ENCODE measurements around the gene EMD.
A peak's percentile ranks its signal among the peaks of the same experiment; 100 is the strongest.
"Not testable (repeated sequence)": the region's sequence is repeated elsewhere in the genome, so short reads cannot be mapped to it uniquely, and the experiment has no call there.

The EMD gene

DNA sequence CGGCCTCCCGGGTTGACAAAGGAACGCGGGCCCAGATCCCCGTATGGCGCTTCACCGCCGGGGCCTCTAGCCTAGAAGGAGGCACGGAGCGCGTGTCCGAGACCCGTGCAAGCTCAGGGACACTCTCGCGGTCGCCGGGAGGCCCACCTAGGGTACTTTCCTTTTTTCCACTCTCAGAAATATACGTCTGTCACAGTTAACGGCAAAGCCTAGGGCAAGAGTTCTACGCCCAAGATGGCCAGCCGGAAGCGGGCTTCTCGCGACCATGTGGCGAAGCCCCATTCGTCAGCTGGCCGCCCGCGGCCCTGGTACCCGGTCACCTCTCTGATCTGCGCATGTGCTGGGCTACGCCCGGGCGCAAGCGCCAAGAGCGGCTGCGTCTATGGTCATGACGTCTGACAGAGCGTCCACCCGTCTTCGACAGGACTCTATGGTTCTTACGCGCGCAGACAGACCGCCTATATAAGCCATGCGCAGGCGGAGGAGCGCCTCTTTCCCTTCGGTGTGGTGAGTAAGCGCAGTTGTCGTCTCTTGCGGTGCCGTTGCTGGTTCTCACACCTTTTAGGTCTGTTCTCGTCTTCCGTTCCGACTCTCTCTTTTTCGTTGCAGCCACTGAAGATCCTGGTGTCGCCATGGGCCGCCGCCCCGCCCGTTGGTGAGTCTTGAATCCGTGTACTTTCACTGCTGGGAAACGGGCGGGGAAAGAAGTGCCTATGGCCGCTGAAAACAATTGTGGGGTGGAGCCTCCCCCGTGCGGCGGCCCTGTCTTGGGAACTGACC, 19.0 kb downstream of the EMD start, which contains the start of gene RPL10:
Gene RPL10, plus strand, starts transcription at position 490 of the 780 bp plus-strand sequence. Its CDS starts 143 bp downstream, at position 633.
- DNase-seq, result peak; percentile 82

DNA sequence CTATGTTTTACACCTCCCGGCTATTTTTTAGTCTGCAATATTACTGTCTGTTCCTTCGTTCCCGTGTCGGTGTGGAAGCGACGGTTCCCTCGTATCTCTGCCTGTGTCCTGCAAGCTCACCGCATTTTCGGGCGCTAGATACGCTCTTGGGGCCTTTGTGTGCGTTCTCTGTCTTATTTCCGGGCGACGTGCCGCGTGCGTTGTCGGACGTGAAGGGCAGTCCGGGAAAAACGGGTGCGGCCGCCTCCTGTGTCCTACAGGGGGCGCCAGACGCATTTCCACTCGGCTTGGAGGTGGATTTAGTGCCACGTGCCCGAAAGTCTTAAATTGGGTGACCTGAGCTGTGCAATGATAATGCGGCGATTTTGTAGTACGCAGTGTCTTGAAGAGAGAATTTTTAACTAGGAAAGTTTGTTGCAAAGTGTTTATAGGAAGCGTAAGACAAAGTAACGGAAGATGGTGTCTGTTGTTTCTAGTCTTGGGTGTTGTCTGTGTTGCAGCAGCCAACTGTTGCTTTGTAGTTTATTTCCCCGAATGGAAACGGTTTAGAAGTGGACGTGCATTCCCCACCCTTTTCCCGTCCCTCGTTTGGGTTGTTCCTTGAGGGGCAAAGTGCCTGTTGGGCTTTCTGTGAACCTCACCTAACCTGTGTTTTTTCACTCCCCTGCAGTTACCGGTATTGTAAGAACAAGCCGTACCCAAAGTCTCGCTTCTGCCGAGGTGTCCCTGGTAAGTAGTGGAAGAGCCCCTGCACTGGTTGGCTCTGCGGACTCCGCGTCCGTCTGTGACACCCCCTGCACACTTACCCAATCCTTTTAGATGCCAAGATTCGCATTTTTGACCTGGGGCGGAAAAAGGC, 19.8 kb downstream of the EMD start:
- peak; percentile 80 for DNase-seq

DNA sequence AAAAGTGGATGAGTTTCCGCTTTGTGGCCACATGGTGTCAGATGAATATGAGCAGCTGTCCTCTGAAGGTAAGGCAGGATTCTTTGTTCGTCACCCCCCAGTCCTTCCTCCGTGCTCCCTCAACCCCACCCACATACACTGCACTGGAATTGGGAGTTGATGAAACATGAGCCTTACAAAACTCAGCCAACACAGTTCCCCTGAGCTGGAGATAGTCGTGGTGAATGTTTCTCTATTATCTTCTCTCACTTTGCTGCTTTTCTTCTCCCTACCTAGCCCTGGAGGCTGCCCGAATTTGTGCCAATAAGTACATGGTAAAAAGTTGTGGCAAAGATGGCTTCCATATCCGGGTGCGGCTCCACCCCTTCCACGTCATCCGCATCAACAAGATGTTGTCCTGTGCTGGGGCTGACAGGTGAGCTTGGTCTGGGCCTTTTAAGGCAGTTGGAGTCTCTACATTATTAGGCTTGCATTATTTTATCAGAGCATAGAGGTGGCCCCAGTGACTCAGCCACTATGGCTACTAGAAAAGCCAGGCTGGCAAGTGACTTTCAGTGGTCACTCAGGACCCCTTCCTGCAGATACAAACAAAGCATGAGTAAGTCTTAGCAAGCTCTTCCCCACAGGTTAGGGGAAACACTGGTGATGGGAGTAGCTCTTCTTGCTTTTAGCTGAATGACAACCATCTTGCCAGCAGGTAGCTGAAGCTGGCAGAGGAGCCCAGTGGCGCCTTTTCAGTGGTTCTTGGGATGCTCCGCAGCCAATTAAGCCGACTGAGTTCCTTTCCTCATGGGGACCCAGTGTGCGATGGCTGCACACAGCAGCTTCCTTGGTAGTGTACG, 20.7 kb downstream of the EMD start:
- peak; percentile 34 for DNase-seq

DNA sequence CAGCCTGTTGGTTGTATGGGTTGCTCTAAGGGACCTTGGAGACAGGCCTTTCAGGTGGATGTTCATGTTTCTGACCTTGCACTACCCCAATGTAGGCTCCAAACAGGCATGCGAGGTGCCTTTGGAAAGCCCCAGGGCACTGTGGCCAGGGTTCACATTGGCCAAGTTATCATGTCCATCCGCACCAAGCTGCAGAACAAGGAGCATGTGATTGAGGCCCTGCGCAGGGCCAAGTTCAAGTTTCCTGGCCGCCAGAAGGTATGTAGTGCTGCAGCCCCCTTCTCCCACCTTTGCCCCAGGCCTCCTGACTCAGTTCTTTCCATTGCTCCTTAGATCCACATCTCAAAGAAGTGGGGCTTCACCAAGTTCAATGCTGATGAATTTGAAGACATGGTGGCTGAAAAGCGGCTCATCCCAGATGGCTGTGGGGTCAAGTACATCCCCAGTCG, 21.3 kb downstream of the EMD start:
- DNase-seq, result not testable (repeated sequence)

DNA sequence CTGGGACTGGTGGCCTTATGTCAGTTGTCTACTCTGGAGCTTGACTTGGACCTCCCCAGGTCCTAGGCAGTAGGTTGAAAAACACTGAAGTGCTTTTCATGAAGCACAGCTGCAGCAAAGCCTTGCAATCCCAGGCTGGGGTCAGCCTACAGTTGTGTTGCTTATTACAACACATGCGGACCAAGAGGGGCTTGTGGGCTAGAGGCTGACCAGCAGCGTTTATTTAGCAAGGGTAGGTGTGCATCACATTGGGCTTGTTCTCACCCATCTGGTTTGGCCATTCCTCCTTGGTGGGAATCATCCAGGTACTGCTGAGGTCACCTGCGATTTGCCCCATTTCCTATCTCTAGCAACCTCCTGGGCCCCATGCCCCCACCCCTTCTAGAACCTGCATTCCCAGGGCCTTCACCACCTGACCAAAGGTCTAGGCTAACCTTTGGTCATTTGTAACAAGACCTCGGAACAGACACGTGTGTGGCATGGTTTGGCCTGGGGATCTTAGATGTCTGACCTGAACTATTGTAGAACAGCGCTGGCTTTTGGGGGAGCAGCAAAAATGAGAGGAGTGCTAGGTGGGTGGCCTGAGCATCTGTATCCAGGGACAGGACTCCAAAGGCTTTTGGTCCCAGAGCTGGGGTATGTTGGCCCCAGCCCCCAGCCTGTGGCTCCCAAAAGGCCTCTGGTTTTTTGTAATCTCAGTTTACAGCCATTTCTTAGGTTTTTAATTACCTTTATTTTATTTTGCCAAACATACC, 22.1 kb downstream of the EMD start:
- no peak for DNase-seq

DNA sequence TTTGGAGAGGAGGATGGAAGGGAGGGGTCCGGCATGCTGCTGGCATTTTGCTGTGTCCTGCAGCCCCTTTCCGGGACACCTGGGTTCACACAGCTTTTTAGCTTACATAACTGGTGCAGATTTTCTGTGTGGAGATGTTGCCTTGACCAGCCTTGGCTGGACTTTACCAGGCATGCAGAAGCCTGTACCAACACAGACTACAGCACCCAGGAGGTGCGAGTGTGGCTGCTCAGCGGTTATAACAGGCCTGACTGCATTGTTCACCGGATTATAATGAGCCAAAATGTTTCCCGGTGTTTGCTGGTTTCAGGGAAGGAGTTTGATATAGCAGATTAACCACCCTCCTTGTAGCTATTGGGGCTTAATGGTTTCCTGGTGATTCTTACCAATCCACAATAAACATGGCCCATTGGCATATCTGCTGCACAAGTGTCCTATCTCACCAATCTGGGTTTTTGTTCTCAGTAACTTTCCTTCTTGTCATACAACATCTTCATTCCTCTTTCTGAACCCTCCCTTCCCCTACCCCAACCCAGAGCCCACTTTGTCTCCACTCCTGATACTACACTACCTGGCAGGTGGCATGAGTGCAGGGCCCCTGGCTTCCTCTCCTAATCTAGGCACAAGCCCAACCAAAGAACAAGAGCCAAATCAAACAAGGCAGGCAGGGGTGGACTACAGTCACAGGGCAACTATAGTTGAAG, 23.0 kb downstream of the EMD start:
- DNase-seq, result no peak

DNA sequence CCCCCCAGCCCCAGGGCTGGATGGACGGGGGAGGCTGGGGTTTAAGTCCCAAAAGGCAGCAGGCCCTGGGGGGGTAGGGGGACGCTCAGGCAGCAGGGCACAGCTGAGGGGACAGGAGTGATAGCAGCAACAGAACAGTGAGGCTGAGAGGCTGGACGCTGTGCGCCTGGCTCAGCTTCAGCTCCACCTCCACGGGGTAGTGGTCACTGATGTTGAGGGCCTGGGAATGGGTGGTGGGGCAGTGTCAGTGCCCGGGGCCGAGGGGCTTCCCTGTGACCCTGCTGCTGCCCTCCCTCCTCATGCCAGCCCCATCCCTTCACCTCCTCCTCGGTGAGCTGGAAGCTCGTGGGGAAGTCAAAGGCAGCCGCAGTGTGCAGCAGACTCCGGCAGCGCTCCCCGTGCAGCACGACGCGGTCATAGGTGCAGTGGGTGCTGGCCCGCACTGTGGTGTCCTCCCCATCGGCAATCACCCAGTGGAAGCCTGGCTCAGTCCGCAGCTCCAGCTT, 23.6 kb downstream of the EMD start:
- DNase-seq, result no peak

DNA sequence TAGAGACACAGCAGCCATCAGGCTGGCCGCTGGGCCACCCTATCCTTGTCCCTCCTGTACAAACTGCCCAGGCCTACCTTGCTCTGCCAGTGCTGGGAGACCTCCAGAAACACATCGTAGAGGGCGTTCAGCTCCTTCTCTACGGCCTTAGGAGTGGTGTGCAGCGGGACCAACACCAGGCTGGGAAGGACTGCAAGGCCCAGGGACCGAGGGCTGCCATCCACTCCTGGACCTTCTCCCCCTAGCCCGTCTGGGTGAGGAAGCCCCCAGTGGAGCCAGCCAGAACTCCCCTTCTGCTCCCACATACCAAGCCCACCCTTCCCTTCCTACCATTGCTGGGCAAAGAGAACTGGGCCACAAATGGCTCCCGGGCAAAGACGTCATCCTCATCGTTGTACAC, 24.1 kb downstream of the EMD start:
- no peak for DNase-seq

DNA sequence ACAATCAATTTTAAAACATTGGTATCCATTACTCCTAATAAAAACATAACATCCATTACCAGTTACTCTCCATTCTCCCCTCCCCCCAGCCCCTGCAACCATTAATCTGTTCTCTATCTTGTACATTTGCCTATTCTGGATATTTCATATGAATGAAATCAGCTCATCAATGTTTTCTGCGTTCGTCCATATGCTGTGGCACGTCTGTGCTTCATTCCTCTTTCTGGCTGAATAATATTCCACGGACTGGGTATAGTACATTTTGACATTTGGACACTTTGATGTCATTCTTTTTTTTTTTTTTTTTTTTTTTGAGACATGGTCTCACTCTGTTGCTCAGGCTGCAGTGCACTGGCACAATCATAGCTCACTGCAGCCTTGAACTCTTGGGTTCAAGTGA, 24.8 kb downstream of the EMD start:
- DNase-seq, result no peak

DNA sequence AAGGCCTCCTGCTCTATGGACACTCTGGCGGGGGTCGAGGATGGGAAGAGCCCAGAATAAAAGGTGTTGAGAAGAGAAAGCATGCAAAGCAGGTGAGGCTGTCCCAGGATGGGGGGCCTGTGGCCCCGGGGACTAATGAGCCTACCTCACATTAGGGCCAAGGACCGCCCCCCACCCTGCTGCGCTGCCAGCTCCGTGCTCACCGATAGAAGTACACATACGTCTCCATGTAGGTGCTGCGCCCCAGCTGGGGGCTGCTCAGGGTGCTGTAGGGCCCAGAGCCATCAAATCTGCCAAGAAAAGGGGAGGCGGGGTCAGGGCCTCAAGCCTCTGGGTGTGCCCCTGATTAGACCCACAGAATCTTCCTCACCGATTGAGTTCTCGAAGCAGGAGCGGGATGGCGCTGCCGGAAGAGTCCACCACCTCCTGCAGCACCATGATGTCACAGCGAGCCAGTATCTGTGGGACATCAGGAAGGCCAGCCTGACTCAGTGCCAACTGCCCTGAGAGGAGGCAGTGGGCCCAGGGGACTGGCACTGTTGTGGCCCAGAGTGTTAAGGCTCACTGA, 25.6 kb downstream of the EMD start:
- no peak for DNase-seq

DNA sequence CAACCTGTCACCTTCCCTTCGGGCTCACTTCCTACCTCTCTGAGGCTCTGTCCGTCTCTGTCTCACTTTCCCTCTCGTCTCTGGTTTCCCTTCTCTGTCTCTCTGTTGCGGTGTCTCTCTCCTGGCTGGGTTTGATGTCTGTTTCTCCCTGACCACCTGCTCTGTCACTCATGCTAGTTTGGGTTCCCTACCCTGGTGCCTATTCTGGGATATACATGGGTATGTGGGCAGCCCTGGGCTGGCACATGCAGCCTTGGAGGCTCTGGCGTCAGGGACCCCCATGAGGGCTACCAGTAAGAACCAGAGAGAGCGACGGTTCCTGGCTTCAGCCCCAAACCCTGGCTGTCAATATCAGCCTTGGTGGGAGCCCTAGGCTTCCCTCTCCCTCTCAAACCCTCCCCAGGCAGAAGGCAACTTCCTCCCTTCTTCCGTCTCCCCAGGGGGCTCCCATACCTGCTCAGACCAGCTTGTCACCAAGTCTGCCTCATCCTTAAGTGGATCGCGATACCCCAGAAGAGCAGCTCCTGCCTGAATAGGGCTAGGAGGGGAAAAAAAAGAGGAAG, 29.6 kb downstream of the EMD start:
- no peak for DNase-seq

DNA sequence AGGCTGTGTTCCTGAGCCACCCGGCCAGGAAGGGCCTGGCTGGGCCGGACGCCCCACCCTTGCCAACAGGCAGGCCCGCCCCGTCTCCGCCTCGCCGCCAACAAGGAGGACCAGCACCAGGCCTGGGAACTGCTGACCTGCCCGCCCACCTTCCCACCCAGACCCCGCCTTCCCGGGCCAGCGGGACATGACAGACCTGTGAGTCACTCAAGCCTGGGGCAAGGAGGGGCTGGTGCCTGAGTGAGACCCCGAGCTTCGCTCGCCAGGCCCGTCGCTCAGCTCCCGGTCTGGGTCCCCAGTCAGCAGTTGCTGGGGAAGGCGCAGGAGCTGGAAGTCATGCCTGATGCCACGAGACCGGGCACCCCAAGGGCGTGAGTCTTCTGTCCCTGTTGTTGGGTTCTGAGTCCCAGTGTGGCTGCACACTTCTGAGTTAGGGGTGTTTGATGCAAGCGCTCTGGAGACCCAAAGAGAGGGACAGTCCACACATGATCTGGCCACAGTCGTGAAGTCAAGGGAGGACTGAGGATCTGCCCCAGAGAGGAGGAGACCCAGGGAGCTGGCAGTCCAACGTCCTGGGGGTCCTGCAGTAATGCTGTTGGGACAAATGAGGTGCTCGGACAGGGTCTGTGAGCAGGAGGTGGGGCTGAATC, 30.3 kb downstream of the EMD start, which contains the start of gene DNASE1L1:
Gene DNASE1L1, minus strand, starts transcription at position 33 of the 650 bp plus-strand sequence. CDS start 3,686 bp downstream, outside the sequence.
- no peak for DNase-seq

DNA sequence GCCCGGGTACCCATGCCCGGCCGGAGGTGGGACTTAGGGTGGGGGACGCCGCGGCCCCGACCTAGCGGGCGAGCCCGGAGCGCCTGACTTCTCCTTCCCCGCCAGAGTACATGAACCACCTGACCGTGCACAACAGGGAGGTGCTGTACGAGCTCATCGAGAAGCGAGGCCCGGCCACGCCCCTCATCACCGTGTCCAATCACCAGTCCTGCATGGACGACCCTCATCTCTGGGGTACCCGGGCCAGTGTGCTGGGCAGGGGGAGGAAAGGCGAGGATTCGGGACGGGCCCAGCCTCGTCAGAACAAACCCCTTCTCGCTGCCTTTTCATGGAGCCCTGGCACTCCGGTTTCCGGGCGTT, 32.9 kb downstream of the EMD start:
- DNase-seq, result peak; percentile 39

DNA sequence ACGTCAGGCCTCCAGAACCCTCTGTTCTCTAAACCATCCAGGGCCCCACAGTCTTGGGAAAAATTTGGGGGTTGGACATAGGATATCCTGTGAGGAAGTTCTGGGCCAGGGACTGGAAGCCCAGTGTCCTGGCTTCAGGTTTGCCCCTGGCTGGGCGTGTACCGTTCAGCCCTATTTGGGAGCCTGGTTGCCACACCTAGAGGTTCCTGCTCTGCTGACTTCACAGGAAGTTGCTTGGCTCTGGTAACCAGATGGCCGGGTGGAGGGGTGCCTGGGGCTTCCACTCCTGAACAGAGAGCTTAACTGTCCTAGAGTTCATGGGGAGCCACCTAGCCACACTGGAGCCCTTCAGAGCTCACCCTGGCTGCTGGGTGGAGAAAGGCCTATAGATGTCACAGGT, 33.4 kb downstream of the EMD start:
- DNase-seq, result no peak

DNA sequence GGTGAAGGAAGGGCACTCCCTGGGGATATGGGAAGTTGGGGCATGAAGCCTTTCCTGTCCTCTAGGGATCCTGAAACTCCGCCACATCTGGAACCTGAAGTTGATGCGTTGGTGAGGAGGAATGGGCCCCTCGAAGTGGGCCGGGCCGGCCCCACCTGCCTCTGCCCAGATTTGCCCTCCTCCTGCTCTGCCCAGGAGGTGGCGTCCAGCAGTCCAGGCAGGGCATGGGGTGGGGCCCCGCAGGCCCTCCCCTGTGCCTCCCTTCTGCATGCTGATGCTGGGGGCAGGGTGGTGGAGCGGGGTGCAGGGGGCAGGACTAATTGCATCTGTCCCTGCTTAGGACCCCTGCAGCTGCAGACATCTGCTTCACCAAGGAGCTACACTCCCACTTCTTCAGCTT, 34.0 kb downstream of the EMD start:
- no peak for DNase-seq

DNA sequence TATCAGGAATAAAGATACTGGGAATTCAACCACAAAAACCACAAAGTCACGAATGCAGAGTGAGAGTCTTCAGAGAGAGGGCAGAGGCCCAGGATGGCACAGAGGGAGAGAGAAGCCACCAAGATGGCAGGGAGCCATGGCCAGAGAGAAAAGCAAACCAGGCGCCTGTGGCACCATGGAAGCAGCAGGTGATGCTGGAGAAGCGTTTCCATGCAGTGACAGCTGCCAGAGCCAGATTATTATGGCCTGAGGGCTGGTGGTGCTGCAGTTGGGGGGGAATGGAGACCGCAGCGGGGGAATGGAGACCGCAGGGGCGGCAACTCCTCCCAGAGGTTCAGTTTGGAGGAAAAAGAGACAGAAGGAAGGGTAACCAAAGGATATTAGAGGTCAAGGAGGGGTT, 38.1 kb downstream of the EMD start:
- no peak for DNase-seq

DNA sequence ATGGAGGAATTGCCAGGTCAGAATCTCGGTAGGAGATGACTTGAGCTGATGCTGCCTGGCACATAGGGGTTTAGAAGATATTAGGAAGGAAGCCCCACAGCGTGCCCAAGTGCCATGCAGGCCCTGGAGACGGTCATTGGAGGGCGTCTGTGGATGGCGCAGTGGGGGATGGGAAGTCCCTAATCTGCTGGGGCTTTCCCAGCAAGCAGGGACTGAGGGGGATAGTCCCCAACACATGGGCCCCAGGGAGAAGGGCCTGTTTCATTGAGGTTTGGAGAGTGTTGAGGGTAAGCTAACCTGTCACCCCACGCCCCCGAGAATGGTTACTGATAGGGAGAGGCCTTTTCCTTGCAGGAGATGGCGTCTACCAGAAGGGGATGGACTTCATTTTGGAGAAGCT, 40.1 kb downstream of the EMD start:
- no peak for DNase-seq

DNA sequence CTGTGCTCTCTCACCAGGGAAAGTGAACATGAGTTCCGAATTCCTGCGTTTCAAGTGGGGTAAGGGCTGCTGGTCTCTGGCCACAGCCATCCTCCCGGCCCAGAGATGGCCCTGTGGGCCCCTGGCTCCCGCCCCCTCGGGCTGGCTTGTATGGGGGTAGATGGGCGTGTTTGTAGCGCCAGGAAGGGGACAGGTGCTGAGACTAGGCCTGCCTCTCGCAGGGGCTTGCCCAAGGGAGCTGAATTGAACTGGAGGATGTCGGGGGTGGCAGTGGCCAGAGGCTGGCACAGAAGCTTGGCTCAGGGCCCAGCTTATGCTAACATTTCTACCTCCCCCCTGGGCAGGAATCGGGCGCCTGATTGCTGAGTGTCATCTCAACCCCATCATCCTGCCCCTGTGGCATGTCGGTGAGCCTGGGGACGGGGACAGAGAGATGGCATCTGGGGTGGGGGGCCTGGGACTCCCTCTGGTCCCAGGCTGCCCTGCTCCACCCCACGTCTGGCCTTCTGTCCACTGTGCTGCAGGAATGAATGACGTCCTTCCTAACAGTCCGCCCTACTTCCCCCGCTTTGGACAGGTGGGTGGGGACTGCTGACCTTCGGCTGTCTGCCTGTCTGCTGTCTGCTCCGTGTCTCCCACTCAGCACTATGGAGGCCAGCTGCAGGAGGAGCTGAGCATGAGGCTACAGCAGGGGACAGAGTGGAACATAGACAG, 40.8 kb downstream of the EMD start:
- DNase-seq, result no peak

DNA sequence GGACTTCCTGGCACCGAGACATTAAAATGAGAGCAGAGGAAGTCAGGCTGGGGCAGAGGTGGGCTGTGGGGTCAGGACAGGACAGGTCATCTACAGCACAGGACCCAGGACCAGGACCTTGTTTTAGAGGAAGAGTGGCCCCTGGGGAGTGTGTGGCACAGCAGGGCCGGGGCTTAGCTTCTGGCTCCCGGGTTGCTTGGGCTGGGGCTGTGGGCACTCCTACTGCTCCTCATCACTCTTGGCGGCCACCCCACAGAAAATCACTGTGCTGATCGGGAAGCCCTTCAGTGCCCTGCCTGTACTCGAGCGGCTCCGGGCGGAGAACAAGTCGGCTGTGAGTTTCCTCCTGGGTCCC, 41.3 kb downstream of the EMD start:
- no peak for DNase-seq
